Renal cortex interstitium (tissue), 11 donors: ENCODE data around the gene KIF2C. TPM values are rescaled to one million over a fixed set of nuclear protein-coding genes. Genes with fewer than 3 reads are reported as not detected.
A peak's percentile ranks its signal among the peaks of the same experiment; 100 is the strongest.
"Not testable (repeated sequence)": the region's sequence is repeated elsewhere in the genome, so short reads cannot be mapped to it uniquely, and the experiment has no call there.

ENCODE experiments used
- DNase-seq, 11 donors: peaks; one replicate each; pipeline ENCODE4 v3.0.0-alpha.2; 2013; ENCODE audit warnings: low read depth in 9 of 11, low spot score in 4 of 11; ENCODE audit errors: extremely low read depth in 1 of 11
- polyA plus RNA-seq, 3 donors: library from polyadenylated mRNA; unstranded; fragments of 120-200 nt; gene quantifications; one replicate each; pipeline ENCODE4 v1.2.1, GENCODE V29; 2013; ENCODE audit not compliant: insufficient read length in 3 of 3

Gene KIF2C
- polyA plus RNA-seq, 3 donors: 22.7 to 32.6 (median 30.8) TPM

DNA sequence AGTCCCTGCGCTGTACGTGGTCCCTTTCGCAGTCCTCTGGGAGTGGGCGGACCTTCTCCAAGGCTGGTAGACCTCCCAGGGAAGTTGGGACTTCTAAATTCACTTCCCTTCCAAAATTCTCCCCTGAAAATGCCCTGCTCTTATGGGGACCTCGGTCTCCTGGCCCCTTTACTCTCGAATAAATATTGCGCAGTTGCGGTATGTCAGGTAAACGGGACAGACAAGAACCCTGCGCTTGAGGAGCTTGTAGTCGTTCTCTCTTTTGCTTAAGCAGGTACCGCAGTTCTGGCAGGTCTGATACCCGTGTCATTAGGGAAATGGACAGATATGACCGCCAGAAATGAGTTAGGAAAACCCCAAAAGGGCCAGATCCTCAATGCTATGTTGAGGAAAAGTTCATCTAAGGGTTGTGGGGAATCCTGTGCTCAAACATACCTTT, 561 bp downstream of the KIF2C start:
- no peak for DNase-seq

DNA sequence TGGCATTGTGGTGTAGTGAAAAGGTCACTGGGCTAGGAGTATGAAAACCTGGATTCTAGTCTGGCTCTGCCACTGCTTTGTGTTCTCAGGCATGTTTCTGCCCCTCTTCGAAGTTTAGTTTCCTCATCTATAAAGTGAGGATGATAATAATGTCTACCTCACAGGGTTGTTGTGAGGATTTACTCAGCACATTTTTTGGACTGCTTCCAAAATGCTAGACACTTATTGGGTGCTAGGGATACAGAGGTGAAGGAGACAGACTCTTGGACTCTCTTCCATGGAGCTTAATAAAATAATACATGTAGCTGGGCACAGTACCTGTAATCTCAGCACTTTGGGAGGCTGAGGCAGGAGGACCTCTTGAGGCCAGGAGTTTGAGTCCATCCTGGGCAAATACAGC, 3.6 kb downstream of the KIF2C start:
- no peak for DNase-seq

DNA sequence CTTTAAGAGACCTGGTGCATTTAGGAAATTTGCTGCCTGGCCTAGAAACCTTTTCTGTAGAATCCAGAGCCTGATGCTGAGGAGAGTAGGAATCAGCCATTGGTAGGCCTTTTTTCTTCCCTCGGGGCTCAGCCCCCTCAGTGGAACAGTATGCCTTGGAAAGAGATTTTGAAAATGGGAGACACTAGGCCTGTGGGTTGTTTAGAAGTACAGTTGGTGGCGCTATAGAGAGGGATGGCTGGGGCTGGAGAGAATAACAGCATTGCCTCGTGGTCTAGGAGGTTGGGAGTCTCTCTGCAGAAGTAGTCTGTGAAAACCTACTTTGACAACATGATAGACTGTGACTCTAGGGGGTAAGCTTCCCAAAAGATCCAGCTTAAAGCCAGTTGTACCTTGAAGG, 8.2 kb downstream of the KIF2C start:
- no peak for DNase-seq

DNA sequence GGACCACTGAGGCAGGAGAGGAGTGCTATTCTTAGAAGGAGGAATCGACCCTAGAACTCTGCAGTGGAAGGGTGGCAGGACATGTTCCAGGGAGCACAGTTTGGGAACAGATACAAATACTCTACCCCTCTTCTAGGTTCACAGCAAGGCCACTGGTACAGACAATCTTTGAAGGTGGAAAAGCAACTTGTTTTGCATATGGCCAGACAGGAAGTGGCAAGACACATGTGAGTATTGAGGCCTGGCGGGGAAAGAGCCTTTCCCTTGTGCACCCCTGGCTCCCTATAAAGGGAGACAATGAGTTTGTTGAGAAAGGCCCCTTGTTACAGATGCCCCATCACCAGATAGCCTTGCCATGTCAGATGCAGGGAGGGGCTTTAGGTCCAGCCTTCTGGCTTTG, 17.8 kb downstream of the KIF2C start:
- no peak for DNase-seq

DNA sequence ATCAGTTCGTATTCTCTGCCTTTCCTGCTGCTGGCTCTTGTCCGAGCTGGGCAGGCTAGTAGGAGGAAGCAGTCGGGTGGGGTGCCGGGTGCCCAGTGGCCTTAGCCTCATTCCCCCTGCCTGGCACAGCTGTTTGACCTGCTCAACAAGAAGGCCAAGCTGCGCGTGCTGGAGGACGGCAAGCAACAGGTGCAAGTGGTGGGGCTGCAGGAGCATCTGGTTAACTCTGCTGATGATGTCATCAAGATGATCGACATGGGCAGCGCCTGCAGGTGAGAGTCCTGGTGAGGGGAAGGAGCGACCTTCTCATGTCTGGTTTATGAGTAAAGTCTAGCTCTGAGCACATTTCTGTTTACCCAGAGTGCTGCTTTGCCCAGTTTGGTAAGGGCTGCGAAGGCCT, 19.4 kb downstream of the KIF2C start:
- no peak for DNase-seq

DNA sequence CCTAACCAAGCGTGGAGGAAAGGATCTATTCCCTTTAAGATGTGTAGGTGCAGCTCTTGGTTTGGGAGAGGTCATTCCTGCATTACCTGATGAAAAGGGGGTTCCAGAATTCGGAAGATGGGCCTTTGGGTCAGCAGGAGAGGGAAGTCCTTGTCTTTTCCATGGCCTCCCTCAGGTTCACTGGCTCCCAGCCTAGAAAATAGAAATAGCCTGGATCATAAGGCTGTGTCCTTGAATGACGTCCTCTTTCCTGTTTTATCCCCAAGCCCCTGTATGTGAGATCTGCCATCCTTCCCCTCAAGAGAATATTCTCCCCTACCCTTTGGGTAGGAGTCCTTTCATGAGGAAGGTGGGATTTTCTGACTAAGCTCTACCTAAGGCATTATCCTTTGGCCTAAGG, 21.2 kb downstream of the KIF2C start:
- no peak for DNase-seq

DNA sequence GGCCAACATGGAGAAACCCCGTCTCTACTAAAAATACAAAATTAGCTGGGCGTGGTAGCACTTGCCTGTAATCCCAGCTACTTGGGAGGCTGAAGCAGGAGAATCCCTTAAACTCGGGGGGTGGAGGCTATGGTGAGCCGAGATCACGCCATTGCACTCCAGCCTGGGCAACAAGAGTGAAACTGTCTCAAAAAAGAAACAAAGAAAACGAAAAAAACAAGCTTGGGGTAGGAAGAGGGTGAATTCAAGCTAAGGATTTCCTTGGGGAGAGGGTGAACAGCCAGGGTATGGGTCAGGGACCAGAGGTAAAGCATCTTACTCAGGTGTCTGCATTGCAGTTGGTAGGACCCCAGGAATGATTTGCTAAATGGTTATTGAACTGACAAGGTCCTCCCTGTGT, 26.8 kb downstream of the KIF2C start:
- not testable (repeated sequence) for DNase-seq

DNA sequence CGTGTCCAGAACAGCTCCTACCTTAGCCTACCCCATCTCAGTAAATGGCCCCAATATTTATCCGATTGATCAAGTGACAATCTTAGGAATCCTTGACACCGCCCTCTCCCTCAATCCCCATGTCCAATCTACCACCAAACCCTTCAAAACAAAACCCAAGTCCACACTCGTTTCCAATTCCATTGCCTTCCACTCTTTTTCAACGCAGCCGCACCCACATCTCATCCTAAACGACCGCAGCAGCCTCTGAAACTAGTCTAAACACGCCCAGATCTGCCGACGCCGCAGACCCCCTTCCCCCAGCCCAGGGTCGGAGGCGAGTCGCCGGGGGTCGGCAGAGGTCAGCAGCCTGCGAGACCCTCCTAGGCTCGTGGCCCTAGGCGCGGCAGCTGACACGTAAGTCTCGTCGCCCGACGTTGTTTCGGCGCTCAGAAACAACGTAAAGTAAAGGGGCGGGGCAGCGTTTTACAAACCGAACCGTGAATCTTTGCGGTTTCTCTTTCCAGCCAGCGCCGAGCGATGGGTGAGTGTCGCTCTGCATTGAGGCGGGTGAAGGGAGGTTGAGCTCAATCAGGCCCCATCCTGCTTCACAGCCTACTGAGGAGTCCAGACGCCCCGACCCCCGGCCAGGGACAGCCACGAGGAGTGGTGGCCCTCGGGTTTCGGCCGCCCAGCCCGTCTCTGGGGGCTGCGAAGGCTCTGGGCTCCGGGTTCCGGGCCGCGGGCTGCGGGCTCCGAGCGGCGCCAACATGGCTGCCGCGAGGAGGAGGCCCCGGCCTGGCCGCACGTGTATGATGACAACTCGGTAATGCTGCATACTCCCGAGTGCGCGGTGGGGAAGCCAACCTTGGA, 35.7 kb downstream of the KIF2C start, which contains the start of gene RPS8:
Gene RPS8, plus strand, starts transcription at position 463 of the 852 bp plus-strand sequence. Its CDS starts 57 bp downstream, at position 520.
- peak; percentile 89 to 96 (median 93) for DNase-seq

DNA sequence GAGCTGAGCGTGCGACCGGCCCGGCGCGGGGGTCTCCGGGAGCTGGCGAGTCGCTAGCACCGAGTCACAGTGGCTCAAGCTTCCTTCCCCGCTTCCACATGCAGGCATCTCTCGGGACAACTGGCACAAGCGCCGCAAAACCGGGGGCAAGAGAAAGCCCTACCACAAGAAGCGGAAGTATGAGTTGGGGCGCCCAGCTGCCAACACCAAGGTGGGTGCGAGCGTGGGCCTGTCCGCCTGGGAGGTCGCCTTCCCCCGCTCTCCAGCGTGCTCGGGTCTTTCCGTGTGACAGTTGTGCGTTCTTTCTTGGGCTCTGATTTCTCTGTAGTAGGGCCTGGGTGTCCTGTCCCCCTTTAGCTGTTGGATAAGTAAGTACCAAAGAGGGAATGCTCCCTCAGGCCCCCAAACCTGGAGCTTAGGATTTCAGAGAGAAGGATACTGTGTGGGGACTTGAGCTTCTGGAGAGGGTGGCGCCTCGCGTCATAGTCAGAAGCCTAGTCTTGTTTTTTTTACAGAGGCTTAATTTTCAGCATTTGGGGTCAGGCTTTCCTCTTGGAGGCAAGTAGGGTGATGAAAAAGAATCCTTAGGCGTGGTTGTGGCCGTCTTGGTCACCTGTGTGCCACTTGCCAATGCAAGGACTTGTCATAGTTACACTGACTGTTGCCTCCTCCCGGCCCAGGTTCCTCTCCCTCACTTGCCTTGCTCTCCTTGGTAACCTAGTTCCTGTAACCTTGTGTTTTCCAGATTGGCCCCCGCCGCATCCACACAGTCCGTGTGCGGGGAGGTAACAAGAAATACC, 36.5 kb downstream of the KIF2C start:
- DNase-seq: no peak

DNA sequence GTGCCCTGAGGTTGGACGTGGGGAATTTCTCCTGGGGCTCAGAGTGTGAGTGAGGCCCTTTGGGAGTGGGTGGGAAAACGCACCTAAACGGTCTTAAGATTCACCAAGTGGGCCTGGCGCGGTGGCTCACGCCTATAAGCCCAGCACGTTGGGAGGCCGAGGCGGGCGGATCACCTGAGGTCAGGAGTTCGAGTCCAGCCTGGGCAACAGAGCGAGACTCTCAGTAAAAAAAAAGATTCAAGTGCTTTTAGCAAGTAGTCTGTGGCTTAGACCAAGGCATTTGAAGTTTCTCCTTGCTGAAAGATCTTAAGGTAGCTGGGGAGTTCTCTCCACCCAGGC, 37.1 kb downstream of the KIF2C start:
- DNase-seq: no peak

DNA sequence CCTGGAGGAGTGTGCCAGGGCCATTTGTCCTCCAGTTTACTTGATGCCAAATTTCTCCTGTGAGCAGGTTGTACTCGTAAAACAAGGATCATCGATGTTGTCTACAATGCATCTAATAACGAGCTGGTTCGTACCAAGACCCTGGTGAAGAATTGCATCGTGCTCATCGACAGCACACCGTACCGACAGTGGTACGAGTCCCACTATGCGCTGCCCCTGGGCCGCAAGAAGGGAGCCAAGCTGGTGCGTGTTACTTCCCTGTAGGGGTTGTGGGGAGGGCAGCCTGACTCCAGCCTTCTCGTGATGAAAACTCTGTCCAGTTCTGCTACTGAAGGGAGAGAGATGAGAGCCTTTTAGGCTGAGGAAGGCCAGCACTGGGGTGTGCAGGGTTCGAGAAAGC, 37.9 kb downstream of the KIF2C start:
- no peak for DNase-seq

DNA sequence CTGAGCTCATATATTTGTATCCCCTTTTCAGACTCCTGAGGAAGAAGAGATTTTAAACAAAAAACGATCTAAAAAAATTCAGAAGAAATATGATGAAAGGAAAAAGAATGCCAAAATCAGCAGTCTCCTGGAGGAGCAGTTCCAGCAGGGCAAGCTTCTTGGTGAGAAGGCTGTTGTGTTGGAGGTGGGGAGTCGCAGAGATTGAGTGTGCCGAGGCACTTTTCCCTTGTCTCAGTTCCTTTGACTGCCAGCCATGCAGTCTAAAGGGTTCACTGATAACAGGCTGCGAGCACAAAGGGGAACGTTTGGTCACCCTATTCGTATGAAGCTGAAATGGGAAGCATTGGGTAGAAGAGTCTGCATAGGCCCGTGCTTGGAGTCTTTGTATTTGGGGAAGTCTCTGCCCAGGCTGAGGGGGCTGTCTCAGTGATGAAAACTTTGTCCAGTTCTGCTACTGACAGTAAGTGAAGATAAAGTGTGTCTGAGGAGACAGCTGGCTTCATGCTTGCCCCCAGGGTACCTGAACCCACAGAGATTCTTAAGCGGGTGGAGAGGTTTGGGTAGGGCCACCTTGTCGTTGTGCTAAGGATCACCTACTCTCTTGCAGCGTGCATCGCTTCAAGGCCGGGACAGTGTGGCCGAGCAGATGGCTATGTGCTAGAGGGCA, 38.5 kb downstream of the KIF2C start:
- DNase-seq: no peak

DNA sequence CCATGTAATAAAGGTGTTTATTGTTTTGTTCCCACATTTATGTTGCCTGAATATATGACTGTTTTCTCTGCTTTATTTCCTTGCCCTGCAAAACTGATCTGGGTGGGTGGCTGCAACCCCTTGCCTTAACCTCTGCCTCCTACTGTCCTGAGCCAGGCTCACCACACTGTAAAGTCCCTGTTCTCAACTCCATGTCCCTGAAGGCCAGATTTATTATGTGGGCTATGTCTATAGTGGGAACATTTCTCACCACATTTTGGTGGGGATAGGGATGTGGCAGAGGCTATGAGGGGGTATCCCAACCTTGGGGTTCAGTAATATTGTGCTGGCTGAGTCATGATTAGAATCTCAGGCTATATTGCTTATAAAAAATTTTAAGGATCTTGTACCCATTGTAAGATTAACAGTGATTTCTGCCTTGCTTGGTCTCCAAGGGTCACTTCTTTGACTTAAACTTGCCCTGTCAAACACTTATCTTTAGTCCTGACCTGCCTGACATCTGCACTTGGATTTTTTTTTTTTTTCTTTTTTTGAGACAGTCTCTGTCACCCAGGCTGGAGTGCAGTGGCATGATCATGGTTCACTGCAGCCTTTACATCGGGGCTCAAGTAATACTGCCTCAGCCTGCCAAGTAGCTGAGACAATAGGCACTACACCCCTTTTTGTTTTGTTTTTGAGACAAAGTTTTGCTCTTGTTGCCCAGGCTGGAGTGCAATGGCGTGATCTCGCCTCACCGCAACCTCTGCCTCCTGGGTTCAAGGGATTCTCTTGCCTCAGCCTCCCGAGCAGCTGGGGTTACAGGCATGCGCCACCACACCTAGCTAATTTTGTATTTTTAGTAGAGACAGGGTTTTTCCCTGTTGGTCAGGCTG, 39.3 kb downstream of the KIF2C start:
- DNase-seq: no peak

DNA sequence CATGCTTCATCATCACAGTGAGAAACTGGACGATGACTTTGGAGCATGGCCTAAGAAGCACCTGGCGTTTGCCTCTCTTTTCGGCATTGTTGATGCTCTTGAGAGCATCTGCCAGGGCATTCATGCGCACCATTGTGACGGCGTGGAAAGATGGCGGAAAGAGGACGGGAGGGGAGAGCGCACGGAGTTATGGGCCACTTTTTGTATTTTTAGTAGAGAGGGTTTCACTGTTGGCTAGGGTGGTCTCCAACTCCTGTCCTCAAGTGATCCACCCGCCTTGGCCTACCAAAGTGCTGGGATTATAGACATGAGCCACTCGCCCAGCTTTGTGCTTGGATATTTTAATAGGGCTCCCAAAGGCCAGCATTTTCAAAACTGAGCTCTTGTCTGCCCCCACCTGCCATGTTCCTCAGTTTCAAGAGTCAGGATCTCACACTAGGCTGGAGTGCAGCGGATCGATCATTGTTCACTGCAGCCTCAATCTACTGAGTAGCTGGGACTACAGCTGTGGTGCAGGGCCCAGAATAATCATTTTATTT, 41.0 kb downstream of the KIF2C start:
- no peak for DNase-seq

DNA sequence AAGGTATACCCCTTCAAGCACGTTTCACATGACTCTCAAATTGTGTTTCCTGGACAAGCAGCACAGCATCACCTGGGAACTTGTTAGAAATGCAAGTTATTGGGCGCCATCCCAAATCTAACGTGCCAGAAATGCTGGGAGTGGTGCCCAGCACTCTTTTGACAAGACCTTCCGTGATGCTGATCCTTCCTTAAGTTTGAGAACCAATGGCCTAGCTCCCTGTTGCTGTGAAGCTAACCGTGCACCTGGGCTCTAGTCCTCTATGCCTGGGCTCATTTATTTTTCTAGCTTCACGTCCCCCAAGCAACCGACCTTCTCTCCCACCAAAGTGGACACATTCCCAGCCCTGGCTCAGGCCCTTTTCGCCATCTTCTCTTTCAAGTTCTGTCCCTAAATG, 44.1 kb downstream of the KIF2C start:
- DNase-seq: no peak

DNA sequence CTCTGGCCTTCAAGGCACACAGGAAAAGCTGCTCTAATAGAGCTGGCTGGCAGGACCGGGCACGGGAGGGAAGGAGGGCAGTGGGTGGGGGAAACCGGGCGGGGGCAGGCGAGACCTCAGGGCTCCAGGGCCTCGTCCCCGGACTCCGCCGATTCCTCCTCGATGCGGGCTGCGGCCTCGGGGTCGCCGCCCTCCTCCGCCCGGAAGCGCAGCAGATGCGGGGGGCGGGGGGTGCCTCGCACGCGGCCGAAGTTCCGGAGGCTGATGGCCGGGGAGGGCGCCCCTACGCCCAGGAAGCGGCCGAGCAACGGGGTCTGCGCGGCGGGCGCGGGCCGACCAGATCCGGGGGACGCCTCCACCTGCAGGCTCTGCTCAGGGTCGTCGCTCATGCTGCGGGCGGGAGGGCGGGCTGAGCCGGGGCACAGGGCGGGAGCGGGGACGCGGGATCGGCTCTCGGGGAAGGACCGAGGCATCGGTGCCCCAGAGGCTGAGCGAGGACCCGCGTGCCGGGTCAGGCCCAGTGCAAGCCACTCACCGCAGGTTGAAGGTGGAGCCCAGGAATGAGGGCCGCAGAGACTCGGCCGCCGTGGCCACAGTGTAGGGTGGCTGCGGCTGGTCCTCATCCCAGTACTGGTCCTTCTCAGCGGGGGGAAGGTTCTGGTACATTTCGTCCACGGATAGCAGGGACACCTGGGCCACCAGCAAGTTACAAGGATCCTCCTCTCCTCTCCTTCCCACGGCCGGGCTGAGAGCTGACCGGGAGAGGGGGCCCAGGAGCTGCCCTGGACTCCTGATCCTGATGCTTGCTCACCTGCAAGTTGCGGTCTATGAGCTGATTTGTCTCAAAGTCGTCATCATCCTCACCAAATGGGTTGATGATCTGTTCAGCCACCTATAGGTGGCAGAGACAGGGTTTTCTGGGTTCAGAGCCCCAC, 44.7 kb downstream of the KIF2C start:
- DNase-seq: no peak

DNA sequence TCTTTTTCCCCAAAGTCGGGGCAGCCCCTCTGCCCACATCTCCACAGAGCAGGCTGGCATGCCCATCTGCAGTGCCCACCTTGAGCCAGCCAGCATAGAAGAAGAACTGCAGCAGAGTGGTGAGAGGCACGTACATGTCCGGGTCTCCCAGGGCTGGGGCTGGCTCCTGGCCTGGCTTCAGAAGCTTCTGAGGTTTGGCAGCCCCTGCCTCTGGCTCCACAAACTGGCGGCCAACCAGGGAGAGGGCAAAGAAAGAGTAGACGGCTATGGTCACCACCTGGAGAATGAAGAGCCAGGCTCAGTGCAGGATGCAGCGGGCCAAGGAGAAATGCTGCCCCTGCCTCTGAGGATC, 45.4 kb downstream of the KIF2C start:
- no peak for DNase-seq
